Germinal center (tissue), 1 donor: ENCODE results near the gene ARHGAP32.

Experiments
- DNase-seq: peaks from one replicate; pipeline ENCODE4 v3.0.0; 2012; ENCODE audit warnings: mixed read lengths, low spot score

ARHGAP32 gene

GRCh38 chr11:128956401-128957201 is 235.5 kb downstream of the ARHGAP32 start:
- peak; percentile 42 for DNase-seq

DNA sequence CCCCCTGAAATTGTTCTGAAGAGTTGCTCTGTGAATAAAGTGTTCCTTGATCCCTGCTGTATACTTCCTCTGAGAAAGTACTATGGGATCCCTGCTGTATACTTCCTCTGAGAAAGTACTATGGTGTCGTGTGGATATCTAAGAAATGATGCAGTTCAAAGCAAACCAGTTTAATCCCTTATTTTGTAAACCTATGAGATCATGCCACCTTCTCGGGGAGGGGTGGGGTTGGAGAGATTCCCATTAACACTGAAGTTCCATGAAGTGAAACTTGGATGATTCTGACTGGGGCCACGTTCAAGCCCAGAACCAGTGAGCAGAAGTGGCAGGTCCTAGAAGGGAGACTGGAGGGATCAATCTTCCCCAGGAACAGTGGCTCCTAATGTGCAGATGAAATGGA is 236.5 kb downstream of the ARHGAP32 start:
- no peak for DNase-seq

- no peak for DNase-seq
Measured at GRCh38 chr11:128953151-128953550, 239.0 kb downstream of the ARHGAP32 start.

- DNase-seq = no peak
Measured at GRCh38 chr11:128949791-128950454, 242.2 kb downstream of the ARHGAP32 start.

DNA sequence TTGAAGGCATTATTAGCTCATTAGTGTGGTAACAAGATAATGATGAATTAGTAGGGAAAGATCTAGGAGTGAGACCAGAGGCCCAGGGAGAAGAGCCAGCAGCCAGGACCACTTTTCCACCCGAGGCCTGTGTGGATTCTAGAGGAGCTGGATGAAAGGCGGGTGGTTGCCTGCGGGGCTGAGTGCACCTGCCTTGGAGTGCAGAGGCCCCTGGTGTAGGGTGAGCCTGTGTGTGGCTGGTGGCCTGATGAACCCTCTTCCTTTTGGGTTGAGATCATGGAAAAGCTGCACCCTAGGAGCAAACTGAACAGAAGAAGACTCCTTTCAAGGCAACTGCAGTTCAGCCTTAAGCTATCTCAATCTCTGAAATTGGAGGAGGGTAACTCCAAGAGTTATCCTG is 243.5 kb downstream of the ARHGAP32 start:
- DNase-seq = no peak

- DNase-seq = no peak
Measured at GRCh38 chr11:128947773-128948172, 244.4 kb downstream of the ARHGAP32 start.

DNA sequence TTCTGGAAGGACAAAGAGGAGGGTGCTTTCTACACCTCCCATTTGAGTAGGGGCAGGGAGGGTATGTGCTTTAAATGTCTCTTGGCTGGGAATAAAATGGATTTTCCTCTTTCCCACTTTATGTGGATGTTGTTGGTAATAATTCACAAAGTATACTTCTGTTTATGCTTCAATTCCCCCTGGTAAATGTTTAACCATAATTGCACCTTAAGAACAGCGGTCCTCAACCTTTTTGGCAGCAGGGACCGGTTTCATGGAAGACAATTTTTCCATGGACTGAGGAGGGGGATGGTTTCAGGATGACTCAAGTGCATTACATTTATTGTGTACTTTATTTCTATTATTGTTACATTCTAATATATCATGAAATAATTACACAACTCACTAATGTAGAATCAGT is 245.5 kb downstream of the ARHGAP32 start:
- DNase-seq = no peak

DNA sequence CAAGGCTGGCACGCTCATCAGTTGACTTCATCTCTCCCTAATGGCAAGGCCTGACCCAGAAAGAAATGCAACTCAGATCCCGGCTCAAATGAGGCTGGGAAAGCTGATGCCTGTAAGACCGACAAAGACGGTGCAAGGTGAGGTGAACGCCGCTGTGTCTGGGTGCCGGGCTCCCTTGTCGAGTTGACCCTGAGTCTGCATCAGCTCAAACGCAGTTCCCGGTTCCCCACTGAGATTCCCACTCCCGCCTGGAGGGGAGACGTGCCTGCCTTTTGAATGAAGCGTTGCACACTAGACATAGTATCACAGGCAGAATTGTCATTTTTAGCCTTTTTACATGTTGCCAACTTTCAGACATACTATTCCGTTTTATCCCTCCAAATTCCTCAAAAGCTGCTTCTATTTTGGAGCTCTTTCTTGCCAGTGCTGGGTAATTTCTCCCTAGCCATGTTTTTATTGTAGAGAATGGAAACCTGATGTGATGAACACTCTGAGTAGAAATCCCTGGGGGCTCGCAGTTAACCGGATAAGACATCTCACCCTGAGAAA is 248.6 kb downstream of the ARHGAP32 start:
- DNase-seq = no peak

GRCh38 chr11:128942817-128943427 is 249.2 kb downstream of the ARHGAP32 start, which contains the start of gene TP53AIP1:
TP53AIP1 (minus strand) TSS chr11:128942871; CDS start chr11:128937818, 5,053 bp downstream.
- DNase-seq = no peak

- no peak for DNase-seq
Measured at GRCh38 chr11:128942272-128942612, 249.9 kb downstream of the ARHGAP32 start.

DNA sequence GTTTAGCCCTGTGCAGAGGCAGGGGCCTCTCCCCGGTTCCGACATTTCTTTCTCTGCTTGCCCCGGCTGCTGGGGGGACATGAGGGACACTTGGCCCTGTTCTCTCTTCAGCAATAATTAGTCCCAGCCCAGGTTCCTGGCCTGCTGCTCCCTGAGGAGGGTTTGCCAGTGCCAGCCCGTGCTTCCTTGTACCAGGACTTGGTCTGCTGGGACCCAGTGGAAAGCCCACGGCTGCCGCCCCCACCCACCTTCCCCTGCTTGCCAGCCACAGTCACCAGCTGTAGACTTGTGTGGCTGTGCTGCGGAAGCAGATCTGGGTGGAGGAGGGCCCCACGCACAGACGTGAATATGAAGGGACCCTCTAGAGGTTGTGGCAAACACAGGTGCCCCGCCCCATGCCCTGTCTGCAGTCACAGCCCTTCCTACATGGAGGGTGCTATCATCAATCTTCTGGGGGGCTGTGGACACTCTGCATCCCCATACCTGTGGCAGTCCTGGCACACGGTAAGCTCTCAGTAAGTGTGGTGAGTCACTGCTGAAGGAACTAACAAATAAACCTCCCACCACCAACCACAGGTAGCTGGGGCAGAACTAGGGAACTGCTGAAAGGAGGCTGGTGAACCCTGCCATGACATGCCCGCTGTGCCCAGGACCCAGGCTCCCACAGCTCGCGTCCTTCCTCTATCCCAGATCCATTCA is 250.4 kb downstream of the ARHGAP32 start:
- no peak for DNase-seq

GRCh38 chr11:128941110-128941509 is 251.0 kb downstream of the ARHGAP32 start:
- DNase-seq = no peak

DNA sequence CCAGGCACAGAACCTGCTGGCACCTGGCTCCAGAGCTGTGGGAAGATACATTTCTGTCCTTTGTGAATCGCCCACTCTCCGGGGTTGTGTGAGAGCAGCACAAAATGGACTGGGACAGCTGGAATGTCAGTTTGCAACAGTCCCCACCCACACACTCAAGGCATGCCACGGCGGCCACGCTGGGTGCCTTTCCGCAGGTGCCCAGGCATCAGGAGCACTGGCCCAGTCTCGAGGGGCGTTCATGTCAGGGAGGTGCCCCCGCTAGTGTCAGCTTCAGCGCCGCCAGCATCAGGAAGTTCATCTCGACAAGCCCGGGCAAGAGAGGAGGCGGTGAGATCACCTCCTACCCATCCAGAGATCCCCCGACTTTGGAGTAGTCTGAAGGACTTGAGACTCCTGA is 251.5 kb downstream of the ARHGAP32 start:
- no peak for DNase-seq

- DNase-seq = no peak
Measured at GRCh38 chr11:128940156-128940555, 252.0 kb downstream of the ARHGAP32 start.

DNA sequence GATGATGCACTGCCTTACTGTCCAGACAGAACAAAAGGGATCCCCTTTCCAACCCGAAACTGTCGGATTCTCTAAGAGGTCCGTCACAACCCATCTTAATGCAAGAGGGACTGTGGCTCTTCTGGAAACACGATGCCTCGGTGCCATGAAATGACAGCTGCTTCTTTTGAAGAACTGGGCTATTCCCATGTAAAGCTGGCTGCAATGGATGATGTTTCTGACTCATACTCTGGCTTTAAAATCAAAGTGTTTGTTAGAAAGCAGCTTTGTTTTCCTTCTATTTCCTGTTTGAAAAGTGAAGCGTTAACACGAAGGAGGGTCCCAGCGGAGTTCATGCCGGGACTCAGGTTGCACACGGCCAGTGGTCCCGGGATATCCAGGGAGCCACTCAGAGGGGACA is 252.5 kb downstream of the ARHGAP32 start:
- DNase-seq = no peak

GRCh38 chr11:128938156-128938885 is 253.8 kb downstream of the ARHGAP32 start:
- DNase-seq = no peak

GRCh38 chr11:128937480-128937879 is 254.6 kb downstream of the ARHGAP32 start:
- DNase-seq = no peak

DNA sequence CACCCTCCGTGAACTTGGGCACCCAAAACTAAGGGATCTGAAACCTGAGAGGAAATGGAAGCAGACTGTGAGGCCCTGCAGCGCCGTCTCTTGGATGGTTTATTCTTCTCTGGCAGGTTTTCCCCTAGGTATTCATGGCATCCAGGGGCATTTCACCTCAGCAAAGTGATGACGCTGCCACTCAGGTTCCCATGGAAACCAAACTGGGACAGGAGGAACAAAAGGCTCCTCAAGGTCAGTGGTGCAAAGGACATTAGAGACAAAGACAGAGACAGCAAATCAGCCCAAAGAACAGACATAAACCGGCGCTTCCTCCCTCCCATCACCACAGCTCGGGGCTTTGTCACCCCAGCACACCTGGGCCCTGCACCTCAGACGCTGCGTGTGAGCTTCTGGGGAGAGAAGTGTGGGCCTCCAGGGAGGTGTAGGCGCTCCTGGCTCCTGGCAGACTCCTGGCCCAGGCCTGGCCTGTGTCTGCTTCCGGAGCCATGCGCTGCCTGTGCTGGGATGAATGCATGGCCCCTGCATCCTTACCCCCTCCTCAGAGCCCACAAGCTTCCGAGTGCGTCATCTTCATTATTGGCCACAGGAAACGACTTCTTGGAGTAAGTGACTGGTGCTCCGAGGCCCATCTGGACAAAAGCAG is 255.4 kb downstream of the ARHGAP32 start:
- DNase-seq = no peak

- no peak for DNase-seq
Measured at GRCh38 chr11:128934926-128935325, 257.2 kb downstream of the ARHGAP32 start.

- no peak for DNase-seq
Measured at GRCh38 chr11:128934351-128934750, 257.8 kb downstream of the ARHGAP32 start.
